Uterus (tissue), 4 donors: Measurements from ENCODE around the gene VAMP8. TPM values are rescaled to one million over a fixed set of nuclear protein-coding genes. Genes with fewer than 3 reads are reported as not detected.
"Not testable (repeated sequence)": the region's sequence is repeated elsewhere in the genome, so short reads cannot be mapped to it uniquely, and the experiment has no call there.

ENCODE experiments used
- DNase-seq, 2 donors: peaks; one replicate each; pipeline ENCODE4 v3.0.0-alpha.2; 2019 to 2020
- H3K27ac ChIP-seq, 2 donors: fragments of 200-600 bp; sonication (generic); 1 replicate in 1 of 2; 2 replicates in 1 of 2; pipeline ENCODE4 v1.5.1; 2016 to 2018
- H3K27me3 ChIP-seq, 2 donors: fragments of 200-600 bp; sonication (generic); one replicate each; pipeline ENCODE4 v1.5.1; 2018 to 2019; ENCODE audit warnings: control low read depth in 1 of 2
- H3K36me3 ChIP-seq, 2 donors: fragments of 200-600 bp; sonication (generic); one replicate each; pipeline ENCODE4 v1.5.1; 2019; ENCODE audit warnings: control low read depth in 1 of 2
- H3K4me1 ChIP-seq, 2 donors: fragments of 200-600 bp; sonication (generic); one replicate each; pipeline ENCODE4 v1.5.1; 2018 to 2019; ENCODE audit warnings: control low read depth in 1 of 2
- H3K4me3 ChIP-seq, 2 donors: fragments of 200-600 bp; sonication (generic); 1 replicate in 1 of 2; 2 replicates in 1 of 2; pipeline ENCODE4 v1.5.1; 2018 to 2019; ENCODE audit warnings: mild to moderate bottlenecking in 1 of 2
- H3K9me3 ChIP-seq, 2 donors: fragments of 200-600 bp; sonication (generic); one replicate each; pipeline ENCODE4 v1.5.1; 2019; ENCODE audit warnings: control low read depth in 1 of 2
- POLR2A ChIP-seq, 2 donors: fragments of 450-650 bp; IDR thresholded peaks; one replicate each; pipeline ENCODE4 v1.6.1; 2016; ENCODE audit warnings: antibody characterized with exemption in 2 of 2, mild to moderate bottlenecking in 1 of 2, moderate library complexity in 1 of 2
- intact Hi-C: fragments of 100-400 bp; cut with DNase I; formaldehyde crosslinking; loops from one replicate; pipeline ENCODE4 v1.15.1; 2023; ENCODE audit warnings: low total_unique reads
- total RNA-seq, 4 donors: library from RNA; depleted of rRNA in 3 of 4; stranded (reverse); fragments of >200 nt in 3 of 4; gene quantifications; one replicate each; pipeline versions ENCODE4 v1.1.0 to v1.2.4, GENCODE V29; 2014 to 2023
- TF ChIP-seq, protein P1 (sequence below), 4 experiments: fragments of 200-600 bp in 2 of 4; fragments of 450-650 bp in 2 of 4; sonication (generic) in 2 of 4; IDR thresholded peaks; one replicate each; pipeline ENCODE4 v1.5.1; 2016 to 2019; ENCODE audit warnings: antibody characterized with exemption in 4 of 4, mild to moderate bottlenecking in 2 of 4, moderate library complexity in 1 of 4
- donor health status: DM: yes; HTN: yes; CAD: no.

The VAMP8 gene
- total RNA-seq, 4 donors from 2014 or later: 1.3 to 12.3 (median 5.2) TPM; not detected in 1

DNA sequence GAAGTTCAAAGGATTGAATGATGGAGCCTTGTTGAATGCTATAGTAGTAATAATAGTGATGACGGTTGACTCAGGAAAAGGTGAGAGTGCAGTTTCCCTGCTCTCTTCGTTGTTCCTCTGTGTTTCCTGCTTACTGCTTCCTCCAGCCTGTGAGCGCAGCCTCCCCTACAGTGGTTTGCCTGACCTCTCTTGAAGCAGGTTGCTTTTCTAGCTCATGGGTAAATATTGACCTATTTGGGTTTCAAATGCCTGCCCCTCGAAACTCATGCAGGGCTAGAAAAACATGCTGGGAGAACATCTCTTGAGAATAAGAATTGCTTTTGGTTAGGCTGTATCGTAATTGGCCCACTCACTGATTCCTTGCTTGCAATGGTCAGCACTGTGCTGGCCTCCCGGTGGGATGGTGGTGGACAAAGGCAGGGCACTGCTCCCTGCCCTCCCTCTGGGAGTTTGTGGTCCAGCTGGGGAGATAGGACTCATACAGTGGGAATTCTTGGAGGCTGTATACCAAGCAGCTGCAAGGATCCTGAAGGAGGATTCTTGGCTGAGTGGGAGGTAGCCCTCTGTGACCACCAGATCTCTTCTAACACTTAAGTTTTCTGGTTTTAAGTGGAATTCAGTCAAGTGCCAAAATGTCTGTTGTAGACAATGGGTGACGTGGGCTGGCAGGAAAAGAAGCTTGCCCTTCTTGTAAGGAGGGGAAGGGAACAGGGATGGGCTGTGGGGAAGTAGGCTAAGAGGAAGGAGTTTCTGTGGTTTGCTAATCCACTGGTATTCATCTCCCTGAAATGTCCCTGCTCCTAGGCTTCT lies 12.8 kb downstream of the VAMP8 start:
- Histone ChIP-seq H3K27me3 (no peaks in the 10 kb centered on the region), H3K4me1 (peaks cover 0 to 12% of the 10 kb centered on the region in 2 donors), H3K4me3 (no peak overlapping the region), H3K9me3 (no peaks in the 10 kb centered on the region), H3K36me3 (no peaks in the 10 kb centered on the region), H3K27ac (peak overlapping the region; percentile 74 to 79)
- TF ChIP-seq POLR2A (IDR thresholded peaks at IDR 0.05): no peak
- TF ChIP-seq, protein P1, sequence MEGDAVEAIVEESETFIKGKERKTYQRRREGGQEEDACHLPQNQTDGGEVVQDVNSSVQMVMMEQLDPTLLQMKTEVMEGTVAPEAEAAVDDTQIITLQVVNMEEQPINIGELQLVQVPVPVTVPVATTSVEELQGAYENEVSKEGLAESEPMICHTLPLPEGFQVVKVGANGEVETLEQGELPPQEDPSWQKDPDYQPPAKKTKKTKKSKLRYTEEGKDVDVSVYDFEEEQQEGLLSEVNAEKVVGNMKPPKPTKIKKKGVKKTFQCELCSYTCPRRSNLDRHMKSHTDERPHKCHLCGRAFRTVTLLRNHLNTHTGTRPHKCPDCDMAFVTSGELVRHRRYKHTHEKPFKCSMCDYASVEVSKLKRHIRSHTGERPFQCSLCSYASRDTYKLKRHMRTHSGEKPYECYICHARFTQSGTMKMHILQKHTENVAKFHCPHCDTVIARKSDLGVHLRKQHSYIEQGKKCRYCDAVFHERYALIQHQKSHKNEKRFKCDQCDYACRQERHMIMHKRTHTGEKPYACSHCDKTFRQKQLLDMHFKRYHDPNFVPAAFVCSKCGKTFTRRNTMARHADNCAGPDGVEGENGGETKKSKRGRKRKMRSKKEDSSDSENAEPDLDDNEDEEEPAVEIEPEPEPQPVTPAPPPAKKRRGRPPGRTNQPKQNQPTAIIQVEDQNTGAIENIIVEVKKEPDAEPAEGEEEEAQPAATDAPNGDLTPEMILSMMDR (IDR thresholded peaks at IDR 0.05): no peak
- no peak for DNase-seq
- intact Hi-C loops: no loop called here

DNA sequence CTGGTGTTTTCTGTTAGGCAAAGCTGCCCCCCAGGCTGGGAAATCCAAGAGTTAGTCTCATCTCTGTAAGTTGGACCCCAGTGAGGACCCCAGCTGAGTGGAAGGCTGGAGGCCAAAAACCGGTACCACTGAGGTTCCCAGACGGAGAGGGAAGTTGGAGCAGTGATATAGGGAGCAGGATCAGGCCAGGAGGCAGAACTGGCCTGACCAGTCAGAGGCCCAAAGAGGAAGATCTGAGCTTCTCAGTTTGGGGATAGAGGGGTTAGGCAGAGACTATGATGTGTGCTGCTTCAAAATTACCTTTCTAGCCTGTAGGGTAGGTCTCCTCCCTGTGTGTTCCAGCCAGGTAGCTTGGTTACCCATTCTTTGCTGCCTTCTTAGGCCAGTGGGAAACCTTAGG lies 13.6 kb downstream of the VAMP8 start:
- TF ChIP-seq, protein P1 (IDR thresholded peaks at IDR 0.05): no peak
- TF ChIP-seq POLR2A (IDR thresholded peaks at IDR 0.05): no peak
- H3K27ac ChIP-seq: peak overlapping the region; percentile 74 to 79
- no peaks in the 10 kb centered on the region for H3K9me3 ChIP-seq
- no peaks in the 10 kb centered on the region for H3K27me3 ChIP-seq
- no peak for DNase-seq
- H3K36me3 ChIP-seq: no peaks in the 10 kb centered on the region
- intact Hi-C loops: no loop called here
- peaks cover 0 to 12% of the 10 kb centered on the region in 2 donors for H3K4me1 ChIP-seq
- H3K4me3 ChIP-seq: no peak overlapping the region

DNA sequence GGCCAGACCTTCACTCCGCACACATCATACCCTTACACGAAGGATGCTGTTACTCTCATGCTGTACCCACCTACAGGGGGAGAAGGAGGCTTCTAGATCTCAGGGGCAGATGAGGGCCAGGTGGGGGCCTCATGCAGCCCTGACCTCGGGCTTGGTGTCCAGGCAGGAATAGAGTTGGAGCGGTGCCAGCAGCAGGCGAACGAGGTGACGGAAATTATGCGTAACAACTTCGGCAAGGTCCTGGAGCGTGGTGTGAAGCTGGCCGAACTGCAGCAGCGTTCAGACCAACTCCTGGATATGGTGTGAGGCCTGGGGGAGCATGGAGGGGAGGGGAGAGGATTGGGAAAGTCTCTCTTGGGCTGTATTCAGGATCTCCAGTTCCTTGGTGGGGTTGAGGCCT lies 14.2 kb downstream of the VAMP8 start:
- TF ChIP-seq, protein P1 (IDR thresholded peaks at IDR 0.05): no peak
- TF ChIP-seq POLR2A (IDR thresholded peaks at IDR 0.05): no peak
- Histone ChIP-seq H3K27ac (peak overlapping the region; percentile 74 to 79), H3K4me3 (no peak overlapping the region), H3K36me3 (no peaks in the 10 kb centered on the region), H3K27me3 (no peaks in the 10 kb centered on the region), H3K4me1 (peaks cover 0 to 15% of the 10 kb centered on the region in 2 donors), H3K9me3 (no peaks in the 10 kb centered on the region)
- intact Hi-C loops: no loop called here
- DNase-seq: no peak

GRCh38 chr2:85592299-85592698 lies 14.9 kb downstream of the VAMP8 start:
- H3K9me3 ChIP-seq, DNase-seq, H3K4me3 ChIP-seq, H3K36me3 ChIP-seq, H3K27me3 ChIP-seq, intact Hi-C loops: not testable (repeated sequence)
- Histone ChIP-seq H3K4me1 (peaks cover 3 to 18% of the 10 kb centered on the region in 2 donors), H3K27ac (peak overlapping the region; percentile 74 to 79)

DNA sequence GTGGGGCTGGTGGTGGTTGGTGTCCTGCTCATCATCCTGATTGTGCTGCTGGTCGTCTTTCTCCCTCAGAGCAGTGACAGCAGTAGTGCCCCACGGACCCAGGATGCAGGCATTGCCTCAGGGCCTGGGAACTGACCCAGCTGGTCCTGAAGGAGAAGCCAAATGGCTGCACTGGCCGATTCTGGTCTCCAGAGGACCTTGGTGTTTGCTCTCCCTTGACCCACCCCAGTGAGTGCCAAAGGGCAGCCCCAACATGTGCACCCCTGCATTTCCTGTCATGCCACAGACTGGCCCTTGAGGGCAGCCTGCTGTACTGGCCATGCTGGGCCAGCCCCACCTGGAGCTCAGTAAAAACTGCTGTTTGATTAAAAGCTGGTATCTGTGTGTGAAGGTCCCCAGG lies 15.6 kb downstream of the VAMP8 start:
- peaks cover 3 to 18% of the 10 kb centered on the region in 2 donors for H3K4me1 ChIP-seq

More for the DNA sequence above, 15.6 kb downstream of the VAMP8 start:
- Histone ChIP-seq H3K27ac (no peak overlapping the region), H3K9me3 (no peaks in the 10 kb centered on the region), H3K27me3 (no peaks in the 10 kb centered on the region), H3K36me3 (no peaks in the 10 kb centered on the region), H3K4me3 (no peak overlapping the region)
- no peak for DNase-seq
- TF ChIP-seq, protein P1 (IDR thresholded peaks at IDR 0.05): no peak
- TF ChIP-seq POLR2A (IDR thresholded peaks at IDR 0.05): no peak
- intact Hi-C loops: no loop called here
